Muscle layer of duodenum (tissue), 2 donors: ENCODE measurements around the gene PCDHA1.
A peak's percentile ranks its signal among the peaks of the same experiment; 100 is the strongest.

Experiments
- H3K27ac ChIP-seq: one replicate; pipeline ENCODE4 v1.7.0; 2013; ENCODE audit warnings: mild to moderate bottlenecking, low read length
- H3K27me3 ChIP-seq: one replicate; pipeline ENCODE4 v1.7.0; 2013; ENCODE audit warnings: low read depth, mild to moderate bottlenecking, control low read depth, low read length
- H3K36me3 ChIP-seq, 2 donors: one replicate each; pipeline ENCODE4 v1.7.0; 2013; ENCODE audit warnings: low read length in 2 of 2, control low read depth in 1 of 2, mild to moderate bottlenecking in 1 of 2; ENCODE audit not compliant: insufficient read depth in 2 of 2, control insufficient read depth in 1 of 2
- H3K4me1 ChIP-seq, 2 donors: one replicate each; pipeline ENCODE4 v1.7.0; 2013; ENCODE audit warnings: low read length in 2 of 2, mild to moderate bottlenecking in 2 of 2, control low read depth in 1 of 2, moderate library complexity in 1 of 2; ENCODE audit not compliant: insufficient read depth in 2 of 2, control insufficient read depth in 1 of 2
- H3K4me3 ChIP-seq, 2 donors: one replicate each; pipeline ENCODE4 v1.7.0; 2013; ENCODE audit warnings: low read length in 2 of 2, low read depth in 1 of 2, mild to moderate bottlenecking in 1 of 2
- H3K9me3 ChIP-seq, 2 donors: one replicate each; pipeline ENCODE4 v1.7.0; 2013; ENCODE audit warnings: low read length in 2 of 2, control low read depth in 1 of 2, mild to moderate bottlenecking in 1 of 2; ENCODE audit not compliant: control insufficient read depth in 1 of 2
- donor health status: healthy.

Gene PCDHA1

GRCh38 chr5:140883373-140883772 lies 97.4 kb downstream of the PCDHA1 start:
- Histone ChIP-seq H3K4me3 (peak overlapping the region in 1 of 2 donors; percentile 19), H3K27me3 (no peaks in the 10 kb centered on the region), H3K4me1 (peaks cover 0 to 3% of the 10 kb centered on the region in 2 donors), H3K9me3 (peaks cover 5 to 25% of the 10 kb centered on the region in 2 donors), H3K27ac (no peak overlapping the region), H3K36me3 (no peaks in the 10 kb centered on the region)

DNA sequence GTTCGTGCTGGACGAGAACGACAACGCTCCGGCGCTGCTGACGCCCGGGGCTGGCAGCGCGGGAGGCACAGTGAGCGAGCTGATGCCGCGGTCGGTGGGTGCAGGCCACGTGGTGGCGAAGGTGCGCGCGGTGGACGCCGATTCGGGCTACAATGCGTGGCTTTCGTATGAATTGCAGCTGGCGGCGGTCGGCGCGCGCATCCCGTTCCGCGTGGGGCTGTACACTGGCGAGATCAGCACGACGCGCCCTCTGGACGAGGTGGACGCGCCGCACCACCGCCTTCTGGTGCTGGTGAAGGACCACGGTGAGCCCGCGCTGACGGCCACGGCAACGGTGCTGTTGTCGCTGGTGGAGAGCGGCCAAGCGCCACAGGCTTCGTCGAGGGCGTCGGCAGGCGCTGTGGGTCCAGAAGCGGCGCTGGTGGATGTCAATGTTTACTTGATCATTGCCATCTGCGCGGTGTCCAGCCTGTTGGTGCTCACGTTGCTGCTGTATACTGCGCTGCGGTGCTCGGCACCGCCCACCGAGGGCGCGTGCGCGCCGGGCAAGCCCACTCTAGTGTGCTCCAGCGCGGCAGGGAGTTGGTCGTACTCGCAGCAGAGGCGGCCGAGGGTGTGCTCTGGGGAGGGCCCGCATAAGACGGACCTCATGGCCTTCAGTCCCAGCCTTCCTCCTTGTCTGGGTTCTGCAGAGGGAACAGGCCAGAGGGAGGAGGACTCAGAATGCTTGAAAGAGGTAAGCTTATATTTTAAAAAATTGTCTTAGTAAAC lies 98.2 kb downstream of the PCDHA1 start:
- peaks cover 0 to 3% of the 10 kb centered on the region in 2 donors for H3K4me1 ChIP-seq
- H3K4me3 ChIP-seq, result peak overlapping the region in 1 of 2 donors; percentile 19
- no peak overlapping the region for H3K27ac ChIP-seq
- no peaks in the 10 kb centered on the region for H3K27me3 ChIP-seq
- no peaks in the 10 kb centered on the region for H3K36me3 ChIP-seq
- peaks cover 5 to 25% of the 10 kb centered on the region in 2 donors for H3K9me3 ChIP-seq

DNA sequence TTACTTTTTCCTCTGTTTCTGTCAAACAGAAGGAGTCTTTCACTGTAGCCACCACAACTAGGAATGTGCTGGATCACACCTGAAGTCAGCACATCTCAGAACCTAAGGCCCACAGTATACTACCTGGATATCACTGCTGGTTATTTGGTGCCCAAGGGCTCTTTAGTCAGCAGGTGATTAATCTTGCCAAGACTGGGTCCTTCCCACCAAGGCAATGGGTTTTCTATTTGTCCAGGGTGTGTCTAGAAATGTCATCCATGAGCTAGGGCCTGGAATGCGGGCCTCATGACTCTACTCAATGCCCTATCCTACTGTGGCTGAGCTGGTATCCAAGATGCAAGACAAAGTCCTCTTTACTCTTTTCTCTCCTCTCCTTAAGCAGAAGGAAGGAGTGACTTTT lies 130.4 kb downstream of the PCDHA1 start:
- H3K4me3 ChIP-seq, result no peak overlapping the region

GRCh38 chr5:140923601-140924000 lies 137.7 kb downstream of the PCDHA1 start:
- H3K27me3 ChIP-seq, result no peaks in the 10 kb centered on the region
- H3K9me3 ChIP-seq, result no peaks in the 10 kb centered on the region
- H3K36me3 ChIP-seq, result no peaks in the 10 kb centered on the region
- peaks cover 0 to 19% of the 10 kb centered on the region in 2 donors for H3K4me1 ChIP-seq
- H3K27ac ChIP-seq, result no peak overlapping the region
- no peak overlapping the region for H3K4me3 ChIP-seq

More for the DNA sequence above, 130.4 kb downstream of the PCDHA1 start:
- Histone ChIP-seq H3K4me1 (no peaks in the 10 kb centered on the region), H3K27ac (no peak overlapping the region), H3K9me3 (peaks cover 0 to 5% of the 10 kb centered on the region in 2 donors), H3K36me3 (no peaks in the 10 kb centered on the region), H3K27me3 (no peaks in the 10 kb centered on the region)

DNA sequence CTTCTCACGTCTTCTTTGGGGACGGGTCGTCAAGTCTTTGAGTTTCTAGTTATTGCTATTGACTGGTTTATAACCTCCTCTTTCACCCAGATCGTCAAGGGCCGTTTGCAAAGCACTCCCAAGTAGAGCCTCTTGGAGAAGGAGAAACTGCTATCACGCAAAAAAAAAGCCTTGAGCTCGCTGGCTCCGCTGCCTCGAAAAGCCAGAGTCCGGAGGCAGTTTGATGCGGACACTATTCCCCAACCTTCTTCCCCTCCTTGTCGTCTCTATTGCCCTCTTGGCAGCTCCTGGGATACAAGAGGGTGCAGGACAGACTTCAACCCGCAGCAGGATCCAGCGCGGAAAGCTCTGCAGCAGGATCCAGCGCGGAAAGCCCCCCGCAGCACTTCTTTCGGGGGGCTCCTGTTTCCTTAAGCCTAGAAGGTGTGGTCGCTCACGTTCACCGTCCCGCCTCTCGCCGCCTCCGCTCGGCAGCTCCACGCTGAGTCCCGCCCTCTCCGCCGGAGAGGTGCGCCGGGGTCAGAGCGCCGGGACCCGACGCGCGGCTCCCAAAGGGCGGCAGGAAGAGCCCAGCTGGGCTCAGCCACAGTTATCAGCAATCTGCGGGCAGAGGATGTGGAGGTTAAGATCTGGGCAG lies 140.0 kb downstream of the PCDHA1 start, which contains the start of gene PCDHAC1:
PCDHAC1 (plus strand) TSS at position 494 of the 637 bp plus-strand sequence. CDS start 594 bp downstream, outside the sequence.
- H3K4me3 ChIP-seq, result peak within 1 kb of the TSS; percentile 64 to 70
- no peaks in the 10 kb centered on the region for H3K27me3 ChIP-seq
- H3K4me1 ChIP-seq, result peaks cover 0 to 19% of the 10 kb centered on the region in 2 donors
- H3K36me3 ChIP-seq, result no peaks in the 10 kb centered on the region
- no peaks in the 10 kb centered on the region for H3K9me3 ChIP-seq
- no peak within 1 kb of the TSS for H3K27ac ChIP-seq

DNA sequence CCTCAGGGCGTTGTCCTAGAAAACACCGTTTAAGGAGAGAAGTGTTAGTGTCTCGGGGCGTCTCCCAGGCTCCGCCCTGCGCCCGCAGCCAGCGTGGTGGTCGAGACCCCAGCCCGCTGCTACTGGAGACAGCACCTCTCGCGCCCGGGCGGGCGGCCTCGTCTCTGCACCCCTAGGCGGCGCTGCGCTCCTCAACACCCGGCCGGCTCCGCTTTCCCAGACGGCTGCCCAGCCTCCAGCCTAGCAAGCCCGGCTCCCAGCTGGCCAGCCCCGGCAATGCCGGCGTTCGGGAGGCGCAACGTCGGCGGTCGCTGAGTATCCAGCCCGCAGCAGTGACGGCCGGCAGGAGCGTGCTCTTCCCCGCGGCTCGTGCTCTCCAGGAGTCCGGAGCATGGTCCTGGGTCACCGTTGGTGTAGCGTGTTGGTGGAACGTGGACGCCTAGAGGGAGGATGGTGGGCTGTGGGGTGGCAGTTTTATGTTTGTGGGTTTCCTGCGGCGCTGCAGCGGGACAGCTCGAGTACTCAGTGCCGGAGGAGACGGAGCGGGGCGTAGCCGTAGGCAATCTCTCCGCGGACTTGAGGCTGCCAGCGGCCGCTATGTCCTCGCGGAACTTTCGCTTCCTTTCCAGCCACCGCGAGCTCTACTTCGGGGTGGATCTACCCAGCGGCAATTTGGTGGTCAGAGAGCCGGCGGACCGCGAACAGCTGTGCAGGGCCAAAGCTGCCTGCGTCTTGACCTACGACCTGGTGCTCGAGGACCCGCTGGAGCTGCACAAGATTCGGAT lies 140.7 kb downstream of the PCDHA1 start:
- Histone ChIP-seq H3K4me3 (peak overlapping the region; percentile 64 to 70), H3K9me3 (no peaks in the 10 kb centered on the region), H3K4me1 (peaks cover 0 to 19% of the 10 kb centered on the region in 2 donors), H3K27me3 (no peaks in the 10 kb centered on the region), H3K36me3 (no peaks in the 10 kb centered on the region), H3K27ac (no peak overlapping the region)

DNA sequence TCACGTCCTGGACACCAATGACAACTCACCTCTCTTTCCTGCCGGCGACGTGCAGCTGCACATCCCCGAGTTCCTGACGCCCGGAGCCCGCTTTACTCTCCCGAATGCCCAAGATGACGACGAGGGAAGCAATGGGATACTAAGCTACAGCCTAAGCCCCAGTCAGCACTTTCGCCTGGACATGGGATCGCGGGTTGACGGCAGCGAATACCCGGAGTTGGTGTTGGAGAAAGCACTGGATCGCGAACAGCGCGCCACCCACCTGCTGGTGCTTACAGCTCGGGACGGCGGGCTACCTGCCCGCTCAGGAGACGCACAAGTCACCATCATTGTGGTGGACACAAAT lies 141.3 kb downstream of the PCDHA1 start:
- no peaks in the 10 kb centered on the region for H3K9me3 ChIP-seq
- peaks cover 0 to 19% of the 10 kb centered on the region in 2 donors for H3K4me1 ChIP-seq
- H3K27ac ChIP-seq, result no peak overlapping the region
- H3K36me3 ChIP-seq, result no peaks in the 10 kb centered on the region
- H3K4me3 ChIP-seq, result peak overlapping the region; percentile 64 to 70
- H3K27me3 ChIP-seq, result no peaks in the 10 kb centered on the region

DNA sequence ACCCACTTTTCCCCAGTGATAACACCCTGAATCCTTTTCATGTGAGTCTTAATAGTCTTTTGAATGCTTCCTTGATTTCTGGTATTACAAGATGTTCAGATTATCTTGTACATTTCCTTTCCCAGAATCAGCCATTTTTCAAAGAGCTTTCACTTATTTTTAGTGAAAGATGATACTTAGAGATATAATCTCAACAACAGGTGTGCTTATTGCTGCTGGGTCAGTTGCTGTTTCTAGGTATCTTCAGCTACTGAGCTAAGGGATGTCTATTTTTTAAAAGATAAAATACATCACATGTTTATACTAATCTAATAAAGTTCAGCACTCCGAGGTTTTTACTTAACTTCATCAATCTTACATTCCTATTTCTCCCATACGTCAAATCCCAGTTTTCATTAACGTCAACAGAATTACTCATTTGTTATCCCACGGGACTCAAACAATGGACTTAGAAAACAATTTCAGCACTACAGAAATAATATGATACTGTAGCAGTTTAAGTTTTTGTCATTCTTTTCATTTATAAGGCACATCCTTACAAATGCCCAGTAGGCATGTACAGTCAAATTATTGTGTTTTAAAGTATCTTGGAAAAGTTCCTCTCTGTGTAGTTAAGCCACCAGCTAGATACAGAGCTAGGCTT lies 149.1 kb downstream of the PCDHA1 start:
- H3K27ac ChIP-seq, result no peak overlapping the region
- H3K4me3 ChIP-seq, result no peak overlapping the region
- H3K9me3 ChIP-seq, result no peaks in the 10 kb centered on the region
- H3K36me3 ChIP-seq, result no peaks in the 10 kb centered on the region
- H3K27me3 ChIP-seq, result no peaks in the 10 kb centered on the region
- H3K4me1 ChIP-seq, result no peaks in the 10 kb centered on the region

DNA sequence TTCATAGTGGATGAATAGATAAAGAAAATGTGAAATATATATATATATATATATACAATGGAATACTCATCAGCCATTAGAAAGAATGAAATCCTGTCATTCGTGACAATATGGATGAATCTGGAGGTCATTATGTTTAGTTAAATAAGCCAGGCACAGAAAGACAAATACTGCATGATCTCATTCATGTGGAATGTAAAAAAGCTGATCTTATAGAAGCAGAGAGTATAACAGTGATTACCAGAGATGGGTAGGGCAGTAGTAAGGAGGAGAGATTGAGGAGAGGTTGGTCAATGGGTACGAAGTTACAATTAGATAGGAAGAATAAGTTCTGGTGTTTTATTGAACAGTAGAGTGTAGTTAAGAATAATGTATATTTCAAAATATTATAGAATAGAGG lies 160.6 kb downstream of the PCDHA1 start:
- H3K9me3 ChIP-seq, result peaks cover 0 to 9% of the 10 kb centered on the region in 2 donors
- H3K27ac ChIP-seq, result no peak overlapping the region
- H3K4me3 ChIP-seq, result no peak overlapping the region
- no peaks in the 10 kb centered on the region for H3K36me3 ChIP-seq
- H3K27me3 ChIP-seq, result no peaks in the 10 kb centered on the region
- no peaks in the 10 kb centered on the region for H3K4me1 ChIP-seq

- H3K4me3 ChIP-seq, result no peak overlapping the region
- H3K4me1 ChIP-seq, result no peaks in the 10 kb centered on the region
- no peaks in the 10 kb centered on the region for H3K36me3 ChIP-seq
- no peaks in the 10 kb centered on the region for H3K27me3 ChIP-seq
- H3K9me3 ChIP-seq, result no peaks in the 10 kb centered on the region
- H3K27ac ChIP-seq, result no peak overlapping the region
Observed at GRCh38 chr5:140951636-140952035, 165.7 kb downstream of the PCDHA1 start.

GRCh38 chr5:140953234-140953633 lies 167.3 kb downstream of the PCDHA1 start:
- Histone ChIP-seq H3K27ac (no peak overlapping the region), H3K4me1 (no peaks in the 10 kb centered on the region), H3K36me3 (no peaks in the 10 kb centered on the region), H3K9me3 (no peaks in the 10 kb centered on the region), H3K4me3 (no peak overlapping the region), H3K27me3 (no peaks in the 10 kb centered on the region)
